Measurements from ENCODE around the gene PSMB5.

The PSMB5 gene

DNA sequence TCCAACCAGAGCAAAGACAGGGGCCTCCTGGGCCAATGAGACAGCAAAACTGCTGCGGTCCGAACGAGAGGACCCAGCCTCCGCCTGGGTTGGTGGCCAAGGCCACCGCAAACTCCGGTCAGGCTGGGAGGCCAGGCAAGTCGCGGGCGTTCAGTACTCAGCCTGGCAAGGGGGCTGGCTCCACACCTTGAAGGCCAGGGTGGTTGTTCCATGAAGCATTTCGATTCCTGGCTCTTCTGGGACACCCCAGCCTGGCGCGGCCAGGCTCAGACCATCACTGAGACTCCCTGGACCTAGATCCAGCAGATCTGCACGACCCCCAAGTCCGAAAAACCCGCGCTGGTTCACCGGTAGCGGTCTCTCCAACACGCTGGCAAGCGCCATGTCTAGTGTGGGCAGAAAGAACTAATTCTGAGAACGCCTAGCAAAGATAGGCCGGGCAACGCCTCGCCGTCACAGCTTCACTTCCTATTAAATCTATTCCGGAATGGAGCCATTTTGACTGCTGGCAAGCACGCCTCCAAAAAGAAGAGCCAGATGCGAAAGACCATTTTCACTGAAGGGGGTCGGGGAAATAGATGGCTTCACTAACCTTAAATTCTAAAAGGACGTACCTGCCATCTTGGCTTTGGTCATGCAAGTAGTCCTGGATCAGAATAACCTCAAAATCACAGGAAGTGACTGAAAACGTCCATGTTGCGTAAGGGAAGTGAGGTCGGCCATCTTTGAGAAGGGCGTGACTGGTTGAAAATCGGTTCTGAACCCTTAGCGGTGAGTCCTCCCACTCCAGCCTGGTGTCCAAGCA lies at the start of gene PSMB5:
Gene PSMB5, minus strand, starts transcription at position 403 of the 805 bp plus-strand sequence. Its CDS starts 19 bp downstream, at position 384.
- peak; percentile 94 for DNase-seq

DNA sequence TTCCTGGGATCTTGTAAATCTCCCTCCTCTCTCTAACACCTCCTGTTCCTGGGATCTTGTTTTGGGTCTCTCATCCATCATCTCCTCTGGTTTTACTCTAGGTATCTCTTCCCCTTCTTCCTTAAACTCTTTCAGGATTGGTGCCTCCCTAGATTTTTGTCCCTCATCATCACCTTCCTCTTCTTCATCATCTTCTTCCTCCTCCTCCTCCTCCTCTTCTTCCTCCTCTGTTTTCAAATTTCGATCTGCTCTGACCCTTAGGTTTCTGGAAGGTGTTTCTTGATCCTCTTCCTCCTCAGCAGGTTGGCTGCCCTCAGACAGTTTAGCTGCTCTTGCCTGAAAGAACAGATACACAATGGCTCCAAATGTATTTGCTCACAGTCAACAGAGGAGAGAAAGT lies 45.8 kb upstream of the PSMB5 start:
- no peak for DNase-seq

DNA sequence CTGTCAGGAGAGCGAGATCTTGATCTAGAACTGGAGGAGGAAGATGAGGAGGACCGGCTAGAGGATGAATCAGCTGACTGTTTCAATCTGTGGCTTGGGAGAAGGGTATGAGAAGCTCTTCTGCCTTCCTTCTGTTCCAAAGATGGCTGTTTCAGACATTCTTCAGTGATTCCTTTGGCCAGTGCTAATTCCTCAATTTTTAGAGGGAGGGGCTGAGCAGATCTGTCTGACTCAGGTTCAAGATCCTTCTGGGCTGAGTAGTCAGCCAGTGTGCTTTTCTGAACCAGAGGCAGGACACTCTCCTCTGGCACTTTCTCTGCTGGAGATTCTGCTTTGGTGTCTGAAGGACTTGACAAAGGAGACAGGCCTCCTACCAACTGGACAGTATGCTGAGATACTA lies 45.0 kb upstream of the PSMB5 start:
- DNase-seq = peak; percentile 28

DNA sequence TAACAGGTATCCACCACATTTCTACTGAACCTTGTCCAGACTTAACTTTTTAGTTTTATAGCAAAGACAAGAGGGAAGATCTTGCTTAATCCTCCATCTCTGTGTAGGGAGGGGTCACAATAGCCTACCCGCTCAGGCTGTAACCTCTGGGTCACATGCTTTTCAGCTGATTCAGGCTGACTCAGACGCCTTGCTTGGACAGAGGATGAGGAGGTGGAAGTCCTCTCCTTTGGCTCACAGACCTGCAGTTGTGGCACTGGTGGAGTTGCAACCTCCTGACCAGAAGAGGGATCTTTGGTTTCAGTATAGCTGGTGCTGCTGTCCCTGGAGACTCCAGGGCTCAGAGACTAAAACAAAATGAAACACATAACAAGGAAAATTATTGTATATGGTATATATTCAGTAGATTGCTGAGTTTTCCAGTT lies 44.0 kb upstream of the PSMB5 start:
- peak; percentile 98 for DNase-seq

DNA sequence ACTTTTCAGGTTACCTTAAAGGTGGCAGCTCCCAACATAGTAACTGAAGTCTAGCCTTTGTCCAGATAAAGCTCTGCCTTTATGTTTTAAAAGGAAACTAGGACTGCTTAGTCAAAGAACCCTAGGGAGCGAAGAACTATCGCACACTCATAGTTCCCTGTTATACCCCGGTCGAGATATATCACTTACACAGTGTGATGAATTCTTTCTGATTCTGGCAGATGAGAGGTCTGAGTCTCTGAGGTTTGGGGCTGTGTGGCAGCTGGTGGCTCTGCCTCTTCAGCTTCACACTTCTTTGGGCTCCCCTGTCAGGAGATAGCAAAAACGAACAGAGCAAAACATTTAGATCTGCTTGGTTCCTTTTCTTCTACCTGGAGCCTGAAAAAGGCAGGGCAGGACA lies 43.3 kb upstream of the PSMB5 start:
- no peak for DNase-seq

DNA sequence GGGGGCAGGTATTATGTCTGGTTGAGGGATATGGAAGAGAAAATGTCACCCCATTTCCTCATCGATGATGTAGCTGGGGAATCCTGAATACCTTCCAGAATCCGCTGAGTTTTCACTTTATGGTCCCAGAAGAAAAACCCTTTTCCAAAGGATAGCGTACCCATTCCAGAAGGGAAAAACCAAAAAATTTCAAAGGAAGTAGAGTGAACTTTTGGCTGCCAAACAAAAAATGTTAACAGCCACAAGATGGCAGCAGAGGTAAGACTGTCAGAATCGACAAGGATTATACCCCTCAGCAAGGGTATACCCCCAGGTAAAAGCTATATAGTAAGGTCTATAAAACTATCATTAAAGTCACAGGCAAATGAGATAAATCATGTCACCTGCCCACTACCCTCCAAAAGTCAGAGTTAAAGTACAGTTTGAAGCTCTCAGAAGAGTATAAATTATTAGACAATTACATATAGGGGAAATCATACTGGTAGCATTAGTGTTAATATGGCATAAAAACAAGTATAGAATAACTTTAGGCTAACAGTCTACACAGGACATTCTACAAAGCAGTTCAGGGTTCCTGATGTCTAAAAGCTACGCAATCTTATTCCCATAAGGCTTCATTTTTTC lies 42.2 kb upstream of the PSMB5 start:
- no peak for DNase-seq

DNA sequence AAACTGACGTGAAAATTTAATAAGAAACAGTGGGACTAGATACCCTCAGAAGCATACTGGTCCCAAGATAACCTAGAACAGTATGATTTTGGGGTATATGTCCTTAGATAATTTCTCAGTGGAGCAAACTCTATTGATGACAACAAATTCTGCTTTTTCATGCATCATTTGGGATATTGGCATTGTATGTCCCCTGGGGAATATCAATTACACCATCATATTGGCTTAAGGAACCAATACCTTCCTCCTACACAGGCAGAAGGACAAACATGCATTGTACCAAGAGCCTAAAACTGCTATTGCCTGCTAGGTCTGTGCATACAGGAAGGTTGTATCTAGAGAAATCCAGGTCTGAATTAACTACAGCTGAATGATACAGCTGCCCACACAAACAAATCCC lies 40.2 kb upstream of the PSMB5 start:
- no peak for DNase-seq

DNA sequence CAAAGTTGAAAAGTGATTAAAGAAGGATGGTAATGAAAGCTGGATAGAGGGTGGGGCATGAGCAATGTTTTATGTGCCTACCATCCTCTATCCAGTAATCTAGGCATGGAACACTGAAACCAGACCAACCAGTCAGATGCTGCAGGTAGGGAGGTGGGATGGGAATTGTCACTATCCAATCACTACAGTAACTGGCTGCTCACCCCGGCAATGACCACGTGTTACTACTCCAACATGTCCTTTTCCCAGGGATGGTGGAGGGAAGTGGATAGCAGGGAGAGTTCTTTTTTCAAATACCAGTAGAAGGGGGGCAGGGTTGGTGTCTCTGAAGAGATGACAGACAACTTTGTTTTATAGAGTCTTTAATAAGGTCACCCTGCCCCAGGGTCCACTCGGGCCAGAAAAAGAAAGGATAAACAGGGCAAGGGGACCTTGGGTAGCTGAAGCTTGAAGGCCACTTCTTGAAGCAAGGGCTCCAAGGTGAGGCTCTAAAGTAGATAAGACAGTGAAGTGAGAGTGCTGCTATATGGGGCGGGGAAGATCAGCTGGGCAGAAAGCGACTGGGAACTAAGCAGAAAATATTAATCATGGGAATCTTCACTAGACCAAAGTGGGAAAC lies 37.3 kb upstream of the PSMB5 start:
- no peak for DNase-seq

DNA sequence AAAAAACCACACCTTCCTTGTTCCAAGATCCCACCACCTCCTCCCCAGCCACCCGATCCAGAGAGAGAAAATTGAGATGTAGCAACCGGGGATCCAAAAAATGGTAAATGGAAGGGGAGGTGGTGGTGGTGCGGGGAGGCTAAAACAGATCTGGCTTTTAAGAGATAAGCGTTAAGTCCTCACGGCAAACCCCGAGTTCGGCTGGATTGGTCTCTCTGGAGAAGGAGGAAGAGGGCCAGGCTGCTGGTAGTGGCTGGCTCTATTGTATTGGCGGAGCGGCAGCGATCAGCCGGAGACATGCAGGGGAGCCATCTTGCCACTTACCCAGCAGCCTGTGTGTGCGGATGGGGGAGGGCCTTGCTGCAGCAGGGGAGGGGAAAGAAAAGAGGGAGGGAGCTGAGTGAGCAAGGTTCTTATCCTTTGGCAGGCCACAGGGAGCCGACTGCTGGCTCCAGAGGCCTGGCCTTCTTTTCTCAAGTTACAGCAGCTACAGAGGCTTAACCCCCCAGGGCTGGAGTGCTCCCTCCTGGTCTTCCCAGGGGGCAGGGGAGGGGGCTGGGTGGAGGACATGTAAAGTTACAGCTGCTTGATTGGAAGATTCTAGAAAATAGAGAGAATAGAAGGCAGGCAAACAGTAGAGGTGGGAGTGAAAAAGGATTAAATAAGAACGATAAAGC lies 36.7 kb upstream of the PSMB5 start:
- DNase-seq = peak; percentile 93

DNA sequence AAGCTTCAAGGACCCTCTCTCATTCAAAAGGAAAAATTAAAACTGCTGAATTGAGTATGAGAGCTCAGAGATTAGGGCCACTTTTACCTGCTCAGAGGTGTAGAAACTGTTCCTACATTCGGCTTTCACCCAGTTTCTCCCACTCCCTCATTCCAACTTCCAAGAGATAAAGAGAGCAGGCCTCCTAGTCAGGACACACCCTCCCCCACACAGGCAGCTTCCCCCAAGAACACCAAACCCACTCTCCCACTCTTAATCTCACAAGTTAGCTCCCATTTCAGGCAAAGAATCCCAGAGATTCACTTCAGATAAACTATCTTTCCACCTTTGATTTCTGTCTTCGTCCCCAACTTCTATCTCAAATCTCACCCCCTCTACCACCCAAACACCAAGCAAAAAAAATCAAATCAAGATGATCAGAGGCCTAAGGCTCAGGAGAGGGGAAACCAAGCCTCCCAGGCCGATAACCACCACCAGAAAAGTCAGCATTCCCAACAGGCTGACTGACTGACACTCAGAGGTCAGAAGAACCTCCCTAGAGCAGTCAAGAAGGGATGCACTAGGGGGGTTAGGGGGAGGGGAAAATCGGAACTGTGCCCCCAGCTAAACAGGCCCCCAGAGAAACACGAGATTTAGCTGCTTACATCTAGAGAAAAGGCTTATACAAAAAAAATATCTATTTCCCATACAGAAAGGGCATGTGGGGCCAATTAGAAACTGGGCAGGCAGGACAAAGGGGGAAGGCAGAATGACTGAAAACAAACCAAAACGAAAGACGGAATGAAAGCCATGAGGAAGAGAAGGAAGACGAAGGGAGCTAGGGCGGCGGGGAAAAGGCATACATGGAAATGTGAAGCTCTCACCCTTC lies 35.8 kb upstream of the PSMB5 start:
- DNase-seq = no peak

DNA sequence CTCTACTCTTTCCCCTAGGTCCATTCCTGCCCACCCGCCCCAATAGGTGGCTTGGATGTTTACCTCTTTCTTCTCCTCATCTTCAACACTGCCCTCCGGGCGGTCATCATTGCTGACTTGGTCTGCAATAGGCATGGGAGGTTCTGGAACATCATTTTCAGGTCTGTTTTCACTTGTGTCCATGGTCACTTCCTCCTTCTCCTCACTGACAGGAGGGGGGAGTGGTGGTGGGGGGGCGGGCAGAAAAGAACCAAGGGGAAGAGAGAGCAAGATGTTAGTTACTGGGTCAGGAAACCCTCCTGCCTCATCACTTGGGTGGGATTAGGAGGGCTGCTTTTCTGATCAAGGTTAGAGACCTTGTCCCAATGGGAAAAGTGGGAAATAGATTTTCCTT lies 34.7 kb upstream of the PSMB5 start:
- no peak for DNase-seq

DNA sequence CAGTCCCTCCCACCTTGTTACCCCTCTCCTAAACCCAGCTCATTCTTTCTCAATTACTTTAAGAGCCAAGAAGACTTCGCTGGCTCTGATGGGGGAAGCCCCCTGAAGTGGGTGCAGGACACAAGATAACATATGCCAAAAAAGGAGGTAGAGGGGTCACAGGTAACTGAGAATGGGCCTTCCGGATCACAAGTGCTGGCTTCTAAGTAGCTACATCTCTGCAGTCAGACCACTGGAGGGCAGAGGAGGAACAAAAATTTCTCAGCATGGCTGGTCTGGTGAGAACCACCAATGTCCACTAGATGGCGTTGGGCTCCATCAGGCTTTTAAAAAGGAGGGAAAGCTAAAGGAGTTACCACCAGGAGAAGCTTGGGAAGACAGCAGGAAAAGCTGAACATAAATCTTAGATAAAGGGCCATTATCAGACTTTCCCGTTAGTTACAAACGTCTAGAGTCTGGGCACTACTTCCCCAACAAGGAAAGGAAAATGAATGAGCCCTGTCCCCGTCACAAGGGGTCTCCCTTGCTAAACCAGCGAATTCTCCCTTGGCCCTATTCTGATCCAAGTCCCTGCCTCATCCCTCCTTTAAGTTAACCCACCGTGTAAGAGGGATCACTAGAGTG lies 34.2 kb upstream of the PSMB5 start:
- DNase-seq = peak; percentile 84

DNA sequence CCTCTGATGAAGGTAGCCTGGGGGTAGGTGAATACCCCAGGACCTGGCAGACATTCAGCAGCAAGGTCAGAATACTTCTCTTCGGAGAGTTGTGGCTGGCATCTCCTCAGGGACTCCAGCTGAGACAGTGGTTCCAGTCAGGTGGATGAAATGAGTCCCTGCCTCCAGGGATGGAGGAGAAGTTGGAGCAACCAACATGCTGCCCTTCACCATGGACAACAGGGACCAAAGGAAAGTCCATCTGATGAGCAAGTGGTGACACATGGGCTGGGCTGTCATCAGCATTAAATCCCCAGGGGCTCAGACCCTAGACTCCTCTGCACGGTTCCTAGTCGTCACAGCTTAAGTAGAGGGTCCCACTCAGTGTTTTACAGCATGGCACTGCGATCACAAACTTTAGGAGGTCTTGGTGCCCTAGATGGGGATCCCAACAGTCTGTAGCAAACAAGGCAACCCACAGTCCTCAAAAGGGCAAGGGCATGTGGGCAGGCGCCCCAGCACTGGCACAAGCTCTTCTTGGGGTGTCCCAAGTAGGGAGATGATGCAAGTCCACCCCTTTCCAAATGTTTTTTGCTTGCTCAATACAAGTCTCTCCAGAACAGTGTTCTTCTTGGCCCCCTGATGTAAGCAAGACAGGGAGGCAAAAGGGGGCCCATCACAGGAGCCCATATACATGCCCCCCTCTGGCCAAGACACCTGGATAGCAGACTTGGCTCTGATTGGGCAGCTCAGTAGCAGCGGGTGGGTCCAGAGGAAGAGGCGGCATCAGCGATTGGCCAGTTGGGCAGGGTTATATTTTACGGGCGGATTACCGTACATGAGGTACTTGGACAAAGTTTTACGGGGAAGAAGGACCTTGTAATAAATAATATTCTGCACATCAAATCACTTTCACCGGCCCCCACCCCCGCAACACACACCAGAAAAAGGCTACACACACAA lies 33.4 kb upstream of the PSMB5 start:
- no peak for DNase-seq

DNA sequence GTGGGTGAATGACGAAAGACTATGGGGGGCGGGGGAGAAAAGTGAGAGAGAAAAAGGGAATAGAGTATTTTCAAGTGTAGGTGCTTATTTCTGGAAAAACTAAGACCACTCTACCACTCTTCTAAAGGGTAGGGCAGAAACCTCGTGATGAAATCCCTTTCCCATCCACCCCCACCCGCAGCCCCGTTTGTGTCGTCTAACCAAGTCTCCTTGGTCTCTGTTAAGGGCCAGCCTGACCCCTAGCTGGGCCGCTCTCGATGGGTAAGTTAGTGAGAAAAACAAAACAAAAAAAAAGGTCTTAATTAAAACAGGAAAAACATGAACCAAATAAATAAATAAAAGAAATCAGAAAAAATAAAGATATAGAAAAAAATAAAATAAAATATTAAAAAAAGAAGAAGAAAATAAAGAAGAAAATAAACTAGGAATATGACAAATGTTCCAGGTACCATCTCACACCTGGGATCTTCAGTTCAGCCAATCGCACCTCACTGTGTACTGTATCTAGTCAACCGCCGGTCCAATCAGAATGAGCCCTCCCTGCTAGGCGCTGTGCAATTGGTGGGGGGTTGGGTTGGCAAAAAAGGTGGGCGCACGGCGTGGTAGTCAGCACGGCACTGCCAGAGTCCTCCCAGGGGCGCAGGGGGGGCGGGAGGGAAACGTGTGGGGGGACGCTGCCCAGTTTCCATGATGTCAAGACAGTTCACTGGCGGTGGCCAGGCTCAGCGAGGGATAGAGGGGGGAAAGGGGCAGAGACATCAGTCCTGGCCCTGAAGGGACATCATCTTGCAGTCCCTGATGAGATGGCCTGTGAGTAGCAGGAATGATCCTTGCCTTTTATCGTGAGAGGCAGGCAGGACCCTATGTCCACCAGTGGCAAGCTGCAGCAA lies 32.4 kb upstream of the PSMB5 start:
- DNase-seq = no peak

DNA sequence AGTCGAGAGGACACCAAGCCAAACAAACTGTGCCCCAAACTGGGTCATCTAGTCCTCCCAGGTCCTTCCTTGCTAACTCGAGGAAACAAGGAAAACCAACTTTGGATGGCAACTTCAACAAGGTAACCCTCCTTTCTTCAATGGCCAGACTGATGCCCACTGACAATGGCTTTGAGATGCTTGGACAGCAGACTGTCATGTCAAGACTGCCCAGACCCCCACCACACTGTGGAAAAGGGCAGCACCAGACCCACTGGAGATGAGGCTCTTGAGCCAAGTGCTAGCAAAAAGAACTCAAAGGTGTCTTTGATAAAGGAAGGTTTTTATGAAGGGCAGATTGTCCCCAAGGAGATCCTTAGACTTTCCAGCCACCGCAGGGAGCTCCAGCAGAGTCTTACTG lies 31.7 kb upstream of the PSMB5 start:
- no peak for DNase-seq

DNA sequence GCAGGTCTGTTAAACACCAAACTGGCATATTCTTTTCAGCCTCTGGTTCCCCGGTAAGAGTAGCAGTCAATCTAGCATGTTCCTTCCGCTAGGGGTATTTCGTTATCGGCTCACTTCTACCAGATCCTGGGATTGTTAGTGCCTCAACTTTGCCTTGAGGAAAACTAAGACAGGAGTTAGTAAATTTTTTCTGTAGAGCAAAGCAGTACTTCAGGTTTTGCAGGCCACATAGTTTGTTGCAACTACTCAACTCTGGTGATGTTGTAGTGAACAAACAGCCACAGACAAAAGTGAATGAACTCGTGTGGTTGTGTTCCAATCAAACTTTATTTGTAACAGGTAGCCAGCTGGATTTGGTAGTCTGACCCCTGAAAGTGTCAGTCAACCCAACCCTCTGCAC lies 28.9 kb upstream of the PSMB5 start:
- DNase-seq = no peak

DNA sequence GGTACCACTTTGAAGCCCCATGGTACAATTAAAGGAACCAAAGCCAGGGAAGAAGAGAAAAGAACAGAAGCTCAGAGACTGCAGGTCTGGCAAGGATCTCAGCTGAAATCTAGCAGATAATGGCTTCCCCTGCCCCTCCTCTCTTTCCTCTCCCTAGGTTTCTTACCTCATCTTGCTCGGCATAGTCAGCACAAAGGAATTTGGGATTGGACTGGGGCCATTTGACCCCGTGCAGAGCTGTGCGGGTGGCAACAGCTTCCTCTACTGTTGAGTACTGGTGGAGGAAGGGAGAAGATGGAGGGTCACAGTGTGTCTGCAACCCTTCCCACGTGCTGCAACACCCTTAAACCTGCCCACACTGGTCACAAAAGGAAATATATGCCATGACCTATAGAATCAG lies 27.3 kb upstream of the PSMB5 start:
- DNase-seq = peak; percentile 90

DNA sequence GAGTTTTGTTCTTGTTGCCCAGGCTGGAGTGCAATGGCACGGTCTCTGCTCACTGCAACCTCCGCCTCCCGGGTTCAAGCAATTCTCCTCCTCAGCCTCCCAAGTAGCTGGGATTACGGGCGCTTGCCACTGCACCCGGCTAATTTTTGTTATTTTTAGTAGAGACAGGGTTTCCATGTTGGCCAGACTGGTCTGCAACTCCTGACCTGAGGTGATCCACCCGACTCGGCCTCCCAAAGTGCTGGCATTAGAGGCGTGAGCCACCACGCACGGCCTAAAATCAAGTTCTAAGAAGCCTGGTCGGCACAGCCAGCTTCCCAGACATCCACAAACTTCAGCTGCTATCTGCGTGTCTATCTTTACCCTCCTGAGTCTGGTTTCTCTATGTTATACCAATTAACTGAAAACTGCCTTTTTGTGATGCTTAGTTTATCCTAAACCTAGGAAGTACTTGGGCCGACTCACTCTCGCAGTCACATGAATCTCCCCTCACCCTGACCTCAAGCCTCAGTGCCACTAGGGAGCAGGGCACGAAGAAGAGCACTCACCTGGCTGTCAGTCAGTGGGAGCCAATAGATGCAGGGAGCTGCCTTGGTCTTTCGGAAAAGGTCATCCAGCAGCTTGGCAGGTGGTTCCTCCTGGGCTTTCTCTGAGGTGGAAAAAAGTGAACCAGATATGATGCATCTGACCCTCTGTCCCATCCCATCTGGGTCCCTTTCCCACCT lies 26.0 kb upstream of the PSMB5 start:
- DNase-seq = no peak
